NCI-H510A (cell line): ENCODE measurements around the gene SLC35F3.
"Not testable (repeated sequence)": the region's sequence is repeated elsewhere in the genome, so short reads cannot be mapped to it uniquely, and the experiment has no call there.

Source experiments
- DNase-seq: peaks from one replicate; lab custom pipeline; 2025; lab: John Stamatoyannopoulos, UW

Gene SLC35F3

GRCh38 chr1:234222561-234223280, 318.2 kb downstream of the SLC35F3 start:
- no peak for DNase-seq

GRCh38 chr1:234226113-234226818, 321.8 kb downstream of the SLC35F3 start:
- DNase-seq: no peak

- DNase-seq: no peak
Measured at GRCh38 chr1:234226819-234227165, 322.3 kb downstream of the SLC35F3 start.

GRCh38 chr1:234229581-234230387, 325.3 kb downstream of the SLC35F3 start:
- DNase-seq: no peak

- DNase-seq: no peak
Measured at GRCh38 chr1:234230414-234230862, 326.0 kb downstream of the SLC35F3 start.

GRCh38 chr1:234231061-234231892, 326.8 kb downstream of the SLC35F3 start:
- no peak for DNase-seq

- DNase-seq: no peak
Measured at GRCh38 chr1:234231893-234232276, 327.4 kb downstream of the SLC35F3 start.

GRCh38 chr1:234234199-234234598, 329.7 kb downstream of the SLC35F3 start:
- DNase-seq: no peak

- DNase-seq: no peak
Measured at GRCh38 chr1:234235434-234235881, 331.0 kb downstream of the SLC35F3 start.

- no peak for DNase-seq
Measured at GRCh38 chr1:234237393-234237792, 332.9 kb downstream of the SLC35F3 start.

- no peak for DNase-seq
Measured at GRCh38 chr1:234238060-234238459, 333.6 kb downstream of the SLC35F3 start.

- DNase-seq: no peak
Measured at GRCh38 chr1:234239515-234239914, 335.0 kb downstream of the SLC35F3 start.

- DNase-seq: no peak
Measured at GRCh38 chr1:234239936-234240335, 335.5 kb downstream of the SLC35F3 start.

- no peak for DNase-seq
Measured at GRCh38 chr1:234240680-234241079, 336.2 kb downstream of the SLC35F3 start.

- no peak for DNase-seq
Measured at GRCh38 chr1:234241941-234242490, 337.5 kb downstream of the SLC35F3 start.

- DNase-seq: no peak
Measured at GRCh38 chr1:234243521-234244260, 339.2 kb downstream of the SLC35F3 start.

GRCh38 chr1:234244482-234244881, 340.0 kb downstream of the SLC35F3 start:
- DNase-seq: no peak

GRCh38 chr1:234246638-234247116, 342.2 kb downstream of the SLC35F3 start:
- DNase-seq: no peak

- DNase-seq: not testable (repeated sequence)
Measured at GRCh38 chr1:234247746-234248145, 343.3 kb downstream of the SLC35F3 start.

GRCh38 chr1:234250747-234251146, 346.3 kb downstream of the SLC35F3 start:
- DNase-seq: no peak

- DNase-seq: no peak
Measured at GRCh38 chr1:234253732-234254131, 349.3 kb downstream of the SLC35F3 start.
